Astrocyte (in vitro differentiated cells and primary cell): Measurements from ENCODE around the gene IL13. TPM values are rescaled to one million over a fixed set of nuclear protein-coding genes. Genes with fewer than 3 reads are reported as not detected.
A peak's percentile ranks its signal among the peaks of the same experiment; 100 is the strongest.

ENCODE experiments used
- DNase-seq: peaks from one replicate; pipeline ENCODE4 v3.0.0-alpha.2; 2010; ENCODE audit warnings: low read depth
- FAIRE-seq: peaks from 2 replicates; lab custom pipeline; 2011; peaks lifted over from hg19 to GRCh38; lab: Jason Lieb, UNC
- H2AFZ ChIP-seq: 2 replicates; pipeline ENCODE4 v1.6.0; 2012; ENCODE audit warnings: low read depth, low read length, inconsistent platforms
- H3K27ac ChIP-seq: 2 replicates; pipeline ENCODE4 v1.5.1; 2011; ENCODE audit warnings: low read depth, low read length, inconsistent platforms
- H3K27me3 ChIP-seq: 2 replicates; pipeline ENCODE4 v1.6.0; 2011; ENCODE audit warnings: low read length, inconsistent platforms; ENCODE audit not compliant: insufficient read depth
- H3K36me3 ChIP-seq: 2 replicates; pipeline ENCODE4 v1.5.1; 2011; ENCODE audit warnings: low read length, inconsistent platforms; ENCODE audit not compliant: insufficient read depth
- H3K4me1 ChIP-seq: 2 replicates; pipeline ENCODE4 v1.5.1; 2011; ENCODE audit warnings: low read length, inconsistent platforms; ENCODE audit not compliant: insufficient read depth
- H3K4me2 ChIP-seq: 2 replicates; pipeline ENCODE4 v1.6.0; 2012; ENCODE audit warnings: low read length, inconsistent platforms
- H3K4me3 ChIP-seq: 2 replicates; pipeline ENCODE4 v1.5.1; 2011; ENCODE audit warnings: low read depth, mild to moderate bottlenecking, low read length, inconsistent platforms; ENCODE audit not compliant: insufficient read depth
- H3K79me2 ChIP-seq: 2 replicates; pipeline ENCODE4 v1.6.0; 2012; ENCODE audit warnings: mild to moderate bottlenecking, low read length, inconsistent platforms; ENCODE audit not compliant: insufficient read depth
- H3K9ac ChIP-seq: 2 replicates; pipeline ENCODE4 v1.6.0; 2012; ENCODE audit warnings: mild to moderate bottlenecking, low read length, inconsistent platforms
- H3K9me3 ChIP-seq: 2 replicates; pipeline ENCODE4 v1.5.1; 2012; ENCODE audit warnings: low read depth, mild to moderate bottlenecking, low read length, inconsistent platforms; ENCODE audit not compliant: insufficient read depth
- H4K20me1 ChIP-seq: 2 replicates; pipeline ENCODE4 v1.6.0; 2012; ENCODE audit warnings: low read length, inconsistent platforms; ENCODE audit not compliant: insufficient read depth
- H3K27ac Mint-ChIP-seq: one replicate; pipeline ENCODE4 v1.8.0; 2021; ENCODE audit warnings: mild to moderate bottlenecking, mixed read lengths; ENCODE audit not compliant: unreplicated experiment
- H3K27me3 Mint-ChIP-seq: one replicate; pipeline ENCODE4 v1.8.0; 2021; ENCODE audit warnings: low read depth, mixed read lengths; ENCODE audit not compliant: unreplicated experiment
- H3K36me3 Mint-ChIP-seq: one replicate; pipeline ENCODE4 v1.8.0; 2021; ENCODE audit warnings: low read depth, mixed read lengths; ENCODE audit not compliant: unreplicated experiment
- H3K4me1 Mint-ChIP-seq: one replicate; pipeline ENCODE4 v1.8.0; 2021; ENCODE audit warnings: low read depth, mixed read lengths; ENCODE audit not compliant: unreplicated experiment
- H3K4me3 Mint-ChIP-seq: one replicate; pipeline ENCODE4 v1.8.0; 2021; ENCODE audit warnings: mild to moderate bottlenecking, moderate library complexity, mixed read lengths; ENCODE audit not compliant: unreplicated experiment
- H3K9me3 Mint-ChIP-seq: one replicate; pipeline ENCODE4 v1.8.0; 2021; ENCODE audit warnings: mild to moderate bottlenecking, mixed read lengths; ENCODE audit not compliant: unreplicated experiment
- EZH2 ChIP-seq: IDR thresholded peaks from 2 replicates; pipeline ENCODE4 v1.6.1; 2012; ENCODE audit warnings: mild to moderate bottlenecking, low read length, inconsistent platforms; ENCODE audit not compliant: insufficient read depth
- total RNA-seq: library from RNA; stranded (reverse); gene quantifications from 2 replicates; pipeline ENCODE4 v1.2.1, GENCODE V29; 2021
- TF ChIP-seq, protein P1 (sequence below): IDR thresholded peaks from 2 replicates; pipeline ENCODE4 v1.5.1; 2011; ENCODE audit warnings: low read depth, mild to moderate bottlenecking, inconsistent platforms, low read length, moderate library complexity; ENCODE audit not compliant: insufficient read depth

IL13 gene
- total RNA-seq, 1 donor from 2014 or later = not detected

DNA sequence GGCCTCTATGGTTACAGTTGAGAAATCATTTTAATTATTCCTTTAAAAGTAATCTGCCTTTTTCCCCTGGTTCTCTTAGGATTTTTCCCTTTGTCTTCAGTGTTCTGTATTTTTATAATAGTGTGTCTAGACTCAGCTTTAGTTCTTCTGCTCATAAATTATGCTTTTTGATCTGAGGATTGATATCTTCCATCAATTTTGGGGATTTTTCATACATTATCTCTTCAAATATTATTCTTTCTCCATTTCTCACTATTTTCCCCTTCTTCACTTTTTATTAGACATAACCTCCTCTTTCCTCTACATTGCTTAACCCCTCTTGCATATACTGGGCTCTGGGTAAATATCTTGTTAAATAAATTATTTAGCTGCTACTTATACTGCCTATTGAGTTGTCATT lies 36.3 kb upstream of the IL13 start:
- no peak overlapping the region for H3K4me3 ChIP-seq
- H3K4me1 ChIP-seq = no peaks in the 10 kb centered on the region
- H3K79me2 ChIP-seq = no peaks in the 10 kb centered on the region
- H3K27me3 Mint-ChIP-seq = no peaks in the 10 kb centered on the region
- no peak overlapping the region for H3K27ac ChIP-seq
- no peaks in the 10 kb centered on the region for H4K20me1 ChIP-seq
- H2AFZ ChIP-seq = no peak overlapping the region
- H3K9me3 Mint-ChIP-seq = no peaks in the 10 kb centered on the region
- no peak overlapping the region for H3K4me3 Mint-ChIP-seq
- peaks cover 3% of the 10 kb centered on the region for H3K36me3 Mint-ChIP-seq
- TF ChIP-seq, protein P1, sequence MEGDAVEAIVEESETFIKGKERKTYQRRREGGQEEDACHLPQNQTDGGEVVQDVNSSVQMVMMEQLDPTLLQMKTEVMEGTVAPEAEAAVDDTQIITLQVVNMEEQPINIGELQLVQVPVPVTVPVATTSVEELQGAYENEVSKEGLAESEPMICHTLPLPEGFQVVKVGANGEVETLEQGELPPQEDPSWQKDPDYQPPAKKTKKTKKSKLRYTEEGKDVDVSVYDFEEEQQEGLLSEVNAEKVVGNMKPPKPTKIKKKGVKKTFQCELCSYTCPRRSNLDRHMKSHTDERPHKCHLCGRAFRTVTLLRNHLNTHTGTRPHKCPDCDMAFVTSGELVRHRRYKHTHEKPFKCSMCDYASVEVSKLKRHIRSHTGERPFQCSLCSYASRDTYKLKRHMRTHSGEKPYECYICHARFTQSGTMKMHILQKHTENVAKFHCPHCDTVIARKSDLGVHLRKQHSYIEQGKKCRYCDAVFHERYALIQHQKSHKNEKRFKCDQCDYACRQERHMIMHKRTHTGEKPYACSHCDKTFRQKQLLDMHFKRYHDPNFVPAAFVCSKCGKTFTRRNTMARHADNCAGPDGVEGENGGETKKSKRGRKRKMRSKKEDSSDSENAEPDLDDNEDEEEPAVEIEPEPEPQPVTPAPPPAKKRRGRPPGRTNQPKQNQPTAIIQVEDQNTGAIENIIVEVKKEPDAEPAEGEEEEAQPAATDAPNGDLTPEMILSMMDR = no peak
- TF ChIP-seq EZH2 = no peak
- peaks cover 7% of the 10 kb centered on the region for H3K36me3 ChIP-seq
- no peak for DNase-seq
- H3K27me3 ChIP-seq = no peaks in the 10 kb centered on the region
- no peak for FAIRE-seq
- H3K4me1 Mint-ChIP-seq = no peaks in the 10 kb centered on the region
- H3K9me3 ChIP-seq = no peaks in the 10 kb centered on the region
- no peak overlapping the region for H3K27ac Mint-ChIP-seq
- H3K4me2 ChIP-seq = no peak overlapping the region
- H3K9ac ChIP-seq = no peak overlapping the region

DNA sequence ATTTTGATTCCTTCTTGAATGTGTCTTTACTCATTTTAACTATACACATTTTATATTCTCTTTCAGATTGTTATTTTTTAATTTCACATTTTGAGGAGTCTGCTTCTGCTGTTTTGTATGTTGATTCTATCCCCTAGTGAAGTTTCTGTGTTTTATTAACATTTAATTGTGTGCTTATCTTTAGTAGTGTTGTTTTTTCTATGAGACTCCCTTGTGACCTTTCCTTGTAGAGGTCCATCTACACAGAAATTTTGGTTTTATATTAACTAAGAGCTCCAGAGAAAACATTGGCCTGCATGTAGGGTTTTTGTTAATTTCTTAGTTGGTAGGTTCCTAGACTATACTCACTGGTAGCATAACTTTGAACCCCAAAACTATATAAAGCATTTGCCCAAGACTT lies 35.4 kb upstream of the IL13 start:
- no peak overlapping the region for H3K4me3 ChIP-seq
- no peaks in the 10 kb centered on the region for H3K79me2 ChIP-seq
- no peak overlapping the region for H2AFZ ChIP-seq
- TF ChIP-seq, protein P1 = no peak
- no peak for TF ChIP-seq EZH2
- Mint-ChIP-seq H3K36me3 (peaks cover 3% of the 10 kb centered on the region), H3K27me3 (no peaks in the 10 kb centered on the region), H3K4me1 (no peaks in the 10 kb centered on the region), H3K4me3 (no peak overlapping the region), H3K27ac (peak overlapping the region; percentile 20), H3K9me3 (no peaks in the 10 kb centered on the region)
- no peaks in the 10 kb centered on the region for H3K9me3 ChIP-seq
- FAIRE-seq (no peak), DNase-seq (no peak)
- H3K9ac ChIP-seq = no peak overlapping the region
- H3K4me1 ChIP-seq = no peaks in the 10 kb centered on the region
- H3K4me2 ChIP-seq = no peak overlapping the region
- no peak overlapping the region for H3K27ac ChIP-seq
- no peaks in the 10 kb centered on the region for H3K27me3 ChIP-seq
- no peaks in the 10 kb centered on the region for H4K20me1 ChIP-seq
- H3K36me3 ChIP-seq = peaks cover 5% of the 10 kb centered on the region

DNA sequence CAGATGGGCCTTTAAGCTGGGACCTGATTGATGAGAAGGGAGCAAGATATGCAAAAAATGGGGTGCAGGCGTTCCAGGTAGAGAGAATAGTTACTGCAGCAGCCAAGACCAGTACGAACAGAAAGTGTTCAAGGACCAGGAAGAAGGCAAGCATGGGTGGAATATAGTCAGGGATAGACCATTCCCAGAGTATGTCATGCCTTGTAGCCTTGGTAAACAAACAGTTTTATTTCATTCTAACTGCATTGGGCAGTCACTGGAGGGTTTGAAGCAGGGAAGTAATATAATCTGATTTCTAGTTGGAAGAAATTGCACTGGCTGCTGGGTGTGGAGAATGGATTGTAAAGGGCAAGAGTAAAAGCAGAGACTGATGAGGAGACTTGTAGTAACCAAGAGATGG lies 30.5 kb upstream of the IL13 start:
- no peak for DNase-seq
- peaks cover 2% of the 10 kb centered on the region for H3K9me3 Mint-ChIP-seq
- H3K27ac Mint-ChIP-seq = no peak overlapping the region
- Histone ChIP-seq H3K27ac (no peak overlapping the region), H3K79me2 (no peaks in the 10 kb centered on the region), H2AFZ (no peak overlapping the region), H3K9ac (no peak overlapping the region), H3K4me2 (no peak overlapping the region), H3K4me1 (no peaks in the 10 kb centered on the region), H3K27me3 (no peaks in the 10 kb centered on the region), H3K4me3 (no peak overlapping the region), H3K36me3 (peaks cover 2% of the 10 kb centered on the region), H3K9me3 (no peaks in the 10 kb centered on the region), H4K20me1 (no peaks in the 10 kb centered on the region)
- H3K36me3 Mint-ChIP-seq = peaks cover 4% of the 10 kb centered on the region
- no peaks in the 10 kb centered on the region for H3K27me3 Mint-ChIP-seq
- H3K4me3 Mint-ChIP-seq = no peak overlapping the region
- H3K4me1 Mint-ChIP-seq = peaks cover 2% of the 10 kb centered on the region
- TF ChIP-seq, protein P1 = no peak
- no peak for TF ChIP-seq EZH2
- no peak for FAIRE-seq
